Fibroblast of mammary gland (primary cell): ENCODE results near the gene ZSCAN26.
"Not testable (repeated sequence)": the region's sequence is repeated elsewhere in the genome, so short reads cannot be mapped to it uniquely, and the experiment has no call there.

Source experiments
- DNase-seq: peaks from one replicate; pipeline ENCODE4 v3.0.0-alpha.2; 2010; ENCODE audit warnings: low read depth
- H3K4me3 ChIP-seq: 2 replicates; pipeline ENCODE4 v1.5.1; 2011; ENCODE audit warnings: low read depth, mild to moderate bottlenecking, low read length, moderate library complexity; ENCODE audit not compliant: control insufficient read depth
- CTCF ChIP-seq: conservative IDR thresholded peaks from 2 replicates; pipeline ENCODE4 v1.5.1; 2011; ENCODE audit warnings: low read depth, low read length, inconsistent platforms; ENCODE audit not compliant: control insufficient read depth, insufficient read depth

The ZSCAN26 gene

GRCh38 chr6:28282926-28283325, 16.0 kb downstream of the ZSCAN26 start:
- no peak overlapping the region for H3K4me3 ChIP-seq
- no peak for TF ChIP-seq CTCF
- DNase-seq = peak; percentile 22

- TF ChIP-seq CTCF = no peak
- DNase-seq = no peak
- no peak overlapping the region for H3K4me3 ChIP-seq
Observed at GRCh38 chr6:28291573-28291972, 24.6 kb downstream of the ZSCAN26 start.

GRCh38 chr6:28295326-28295725, 28.4 kb downstream of the ZSCAN26 start:
- no peak for DNase-seq
- TF ChIP-seq CTCF = no peak

GRCh38 chr6:28296520-28297060, 29.6 kb downstream of the ZSCAN26 start:
- no peak overlapping the region for H3K4me3 ChIP-seq
- TF ChIP-seq CTCF = no peak
- DNase-seq = no peak

More at GRCh38 chr6:28295326-28295725, 28.4 kb downstream of the ZSCAN26 start:
- H3K4me3 ChIP-seq = no peak overlapping the region

- DNase-seq = no peak
- no peak overlapping the region for H3K4me3 ChIP-seq
- TF ChIP-seq CTCF = no peak
Observed at GRCh38 chr6:28303570-28303969, 36.6 kb downstream of the ZSCAN26 start.

- not testable (repeated sequence) for H3K4me3 ChIP-seq, DNase-seq
Observed at GRCh38 chr6:28306363-28306762, 39.4 kb downstream of the ZSCAN26 start.

GRCh38 chr6:28311139-28311823, 44.3 kb downstream of the ZSCAN26 start:
- H3K4me3 ChIP-seq = no peak overlapping the region
- DNase-seq = no peak
- TF ChIP-seq CTCF = no peak
